Measurements from ENCODE around the gene DISP2. TPM values are rescaled to one million over a fixed set of nuclear protein-coding genes. Genes with fewer than 3 reads are reported as not detected.

The DISP2 gene
- total RNA-seq, 1 donor from 2014 or later: 0.26 TPM

DNA sequence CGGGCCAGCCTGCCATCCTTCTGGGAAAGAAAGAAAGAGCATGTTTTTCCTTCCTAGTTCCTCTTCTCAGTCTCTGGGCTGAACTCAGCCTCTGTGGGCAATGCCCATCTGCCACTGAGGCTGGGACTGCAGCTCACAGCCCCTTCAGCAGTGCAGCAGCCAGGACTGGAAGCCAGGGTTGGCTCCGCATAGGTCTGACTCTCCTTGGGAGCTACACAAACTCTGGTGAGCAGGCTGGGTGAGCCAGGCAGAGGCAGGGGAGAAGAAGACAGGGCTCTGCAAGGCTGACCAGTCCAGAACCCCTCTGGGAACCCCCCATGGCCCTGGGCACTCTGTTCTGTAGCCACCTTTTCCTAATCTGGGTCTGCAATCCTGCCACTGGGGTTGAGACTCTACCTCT, 3.6 kb downstream of the DISP2 start:
- DNase-seq (ENCODE audit: low spot score): no peak

DNA sequence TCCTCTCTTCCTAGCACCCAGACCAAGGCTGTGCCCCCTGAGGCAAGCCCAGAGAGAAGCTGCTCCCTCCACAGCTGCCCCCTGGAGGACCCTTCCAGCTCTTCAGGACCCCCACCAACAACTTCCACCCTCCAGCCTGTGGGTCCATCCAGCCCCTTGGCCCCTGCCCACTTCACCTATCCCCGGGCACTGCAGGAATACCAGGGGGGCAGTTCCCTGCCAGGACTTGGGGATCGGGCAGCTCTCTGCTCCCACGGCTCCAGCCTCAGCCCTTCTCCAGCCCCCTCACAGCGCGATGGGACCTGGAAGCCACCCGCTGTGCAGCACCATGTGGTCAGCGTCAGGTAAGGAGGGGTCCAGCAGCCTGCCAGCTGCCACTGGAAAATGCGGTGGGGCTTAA, 5.6 kb downstream of the DISP2 start:
- no peak for DNase-seq (ENCODE audit: low spot score)

GRCh38 chr15:40364251-40364650, 6.2 kb downstream of the DISP2 start:
- no peak for DNase-seq (ENCODE audit: low spot score)

- no peak for DNase-seq (ENCODE audit: low spot score)
Observed at GRCh38 chr15:40365016-40365415, 7.0 kb downstream of the DISP2 start.

DNA sequence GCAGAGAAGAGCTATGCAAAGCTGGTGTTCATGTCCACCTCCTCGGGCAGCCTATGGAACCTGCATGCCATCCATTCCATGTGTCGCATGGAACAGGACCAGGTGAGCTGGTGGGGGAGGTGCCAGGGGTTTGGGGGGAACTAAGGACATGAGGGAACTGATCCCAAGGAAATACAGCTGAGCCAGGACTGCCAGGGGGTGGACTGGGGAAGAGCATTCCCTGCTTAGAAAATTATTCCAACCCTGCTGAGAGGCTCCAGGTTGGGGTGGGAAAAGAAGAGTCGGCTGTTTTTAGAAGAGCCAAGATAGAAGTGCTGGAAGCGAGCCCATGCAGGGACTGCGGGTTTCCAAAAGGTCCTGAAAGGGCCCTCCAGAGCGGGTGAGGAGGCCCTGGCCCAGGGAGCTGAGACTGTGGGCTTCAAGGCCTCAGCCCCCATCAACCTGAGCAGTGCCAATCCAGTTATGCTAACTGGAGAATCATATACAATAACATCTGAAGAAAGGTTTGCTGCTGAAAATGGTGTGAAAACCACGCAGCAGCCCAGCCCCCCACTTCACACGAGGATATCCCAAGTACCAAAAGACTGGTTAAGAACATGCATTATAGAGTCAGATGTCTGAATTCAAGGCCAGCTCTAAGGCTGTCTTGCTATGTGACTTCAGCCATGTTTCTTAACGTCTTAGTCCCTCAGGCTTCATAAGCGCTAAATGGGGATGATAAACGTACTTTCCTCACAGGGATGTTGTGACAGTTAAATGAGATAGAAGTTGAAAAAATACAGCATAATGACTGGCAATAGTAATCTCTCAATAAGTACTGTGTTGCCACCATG, 7.8 kb downstream of the DISP2 start:
- no peak for DNase-seq (ENCODE audit: low spot score)

- DNase-seq (ENCODE audit: low spot score): no peak
Observed at GRCh38 chr15:40366457-40367370, 8.7 kb downstream of the DISP2 start.

DNA sequence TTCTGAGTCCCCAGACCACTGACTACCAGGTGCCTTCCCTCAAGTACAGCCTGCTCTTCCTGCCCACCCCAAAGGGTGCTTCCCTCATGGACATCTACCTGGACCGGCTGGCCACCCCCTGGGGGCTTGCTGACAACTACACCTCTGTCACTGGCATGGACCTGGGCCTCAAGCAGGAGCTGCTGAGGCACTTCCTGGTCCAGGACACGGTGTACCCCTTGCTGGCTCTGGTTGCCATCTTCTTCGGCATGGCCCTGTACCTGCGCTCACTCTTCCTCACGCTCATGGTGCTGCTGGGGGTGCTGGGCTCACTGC, 9.3 kb downstream of the DISP2 start:
- DNase-seq (ENCODE audit: low spot score): no peak

DNA sequence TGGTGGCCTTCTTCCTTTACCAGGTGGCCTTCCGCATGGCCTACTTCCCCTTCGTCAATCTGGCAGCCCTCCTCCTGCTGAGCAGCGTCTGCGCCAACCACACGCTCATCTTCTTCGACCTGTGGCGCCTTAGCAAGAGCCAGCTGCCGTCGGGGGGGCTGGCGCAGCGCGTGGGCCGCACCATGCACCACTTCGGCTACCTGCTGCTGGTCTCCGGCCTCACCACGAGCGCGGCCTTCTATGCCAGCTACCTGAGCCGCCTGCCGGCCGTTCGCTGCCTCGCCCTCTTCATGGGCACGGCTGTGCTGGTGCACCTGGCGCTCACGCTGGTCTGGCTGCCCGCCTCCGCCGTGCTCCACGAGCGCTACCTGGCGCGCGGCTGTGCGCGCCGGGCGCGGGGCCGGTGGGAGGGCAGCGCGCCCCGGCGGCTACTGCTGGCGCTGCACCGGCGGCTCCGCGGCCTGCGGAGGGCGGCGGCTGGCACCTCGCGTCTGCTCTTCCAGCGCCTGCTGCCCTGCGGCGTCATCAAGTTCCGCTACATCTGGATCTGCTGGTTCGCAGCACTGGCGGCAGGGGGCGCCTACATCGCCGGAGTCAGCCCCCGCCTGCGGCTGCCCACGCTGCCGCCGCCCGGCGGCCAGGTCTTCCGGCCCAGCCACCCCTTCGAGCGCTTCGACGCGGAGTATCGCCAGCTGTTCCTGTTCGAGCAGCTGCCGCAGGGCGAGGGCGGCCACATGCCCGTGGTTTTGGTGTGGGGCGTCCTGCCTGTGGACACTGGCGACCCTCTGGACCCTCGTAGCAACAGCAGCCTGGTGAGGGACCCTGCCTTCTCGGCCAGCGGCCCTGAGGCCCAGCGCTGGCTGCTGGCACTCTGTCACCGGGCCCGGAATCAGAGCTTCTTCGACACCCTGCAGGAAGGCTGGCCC, 9.9 kb downstream of the DISP2 start:
- peak; percentile 93 for DNase-seq (ENCODE audit: low spot score)

- no peak for DNase-seq (ENCODE audit: low spot score)
Observed at GRCh38 chr15:40368719-40369473, 10.9 kb downstream of the DISP2 start.

DNA sequence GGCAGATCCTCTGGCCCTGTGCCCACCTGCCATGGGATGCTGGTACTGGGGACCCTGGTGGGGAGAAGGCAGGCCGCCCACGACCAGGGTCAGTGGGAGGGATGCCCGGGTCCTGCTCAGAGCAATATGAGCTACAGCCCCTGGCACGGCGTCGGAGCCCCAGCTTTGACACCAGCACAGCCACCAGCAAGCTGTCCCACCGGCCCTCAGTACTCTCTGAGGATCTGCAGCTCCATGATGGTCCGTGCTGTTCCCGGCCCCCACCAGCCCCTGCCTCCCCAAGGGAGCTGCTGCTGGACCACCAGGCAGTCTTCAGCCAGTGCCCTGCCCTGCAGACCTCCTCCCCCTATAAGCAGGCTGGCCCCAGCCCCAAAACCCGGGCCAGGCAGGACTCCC, 11.5 kb downstream of the DISP2 start:
- no peak for DNase-seq (ENCODE audit: low spot score)

- no peak for DNase-seq (ENCODE audit: low spot score)
Observed at GRCh38 chr15:40369971-40370370, 12.0 kb downstream of the DISP2 start.

DNA sequence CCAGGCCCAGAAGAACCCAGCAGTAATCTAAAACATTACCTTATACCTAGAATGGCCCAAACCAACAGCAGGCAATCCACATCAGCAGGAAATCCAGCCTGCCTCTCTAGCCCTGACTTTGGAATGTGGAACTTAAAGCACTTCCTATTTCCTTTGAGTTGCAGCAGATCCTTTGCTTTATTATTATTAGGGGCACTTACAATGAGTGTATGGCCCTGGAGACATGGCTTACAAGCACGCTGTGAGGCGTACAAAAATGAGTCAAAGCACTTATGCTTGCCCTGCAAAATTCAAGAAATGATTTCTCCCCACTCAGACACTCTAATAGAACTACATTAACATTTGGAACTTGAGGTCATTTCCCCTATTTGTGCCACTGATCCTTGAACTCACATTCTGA, 15.0 kb downstream of the DISP2 start:
- DNase-seq (ENCODE audit: low spot score): no peak

DNA sequence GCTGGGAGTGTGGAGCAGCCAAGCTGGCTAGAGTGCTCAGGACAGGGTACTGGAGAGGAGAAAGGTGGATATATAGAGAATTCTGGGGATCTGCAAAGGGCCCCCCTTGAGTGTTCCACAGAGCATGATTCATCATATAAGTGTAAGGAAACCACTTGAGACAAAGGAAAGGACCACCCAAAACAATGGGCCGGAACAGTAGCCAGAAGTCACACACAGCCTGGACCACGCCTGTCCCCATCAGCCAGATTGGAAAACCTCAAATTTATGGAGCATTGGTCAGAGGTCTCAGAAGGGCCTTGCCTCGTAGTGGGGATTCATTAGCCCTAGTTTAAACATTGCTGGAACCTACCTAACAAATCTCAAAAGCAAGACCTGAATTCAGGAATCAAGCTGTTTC, 19.6 kb downstream of the DISP2 start:
- no peak for DNase-seq (ENCODE audit: low spot score)

GRCh38 chr15:40379374-40379773, 21.4 kb downstream of the DISP2 start:
- no peak for DNase-seq (ENCODE audit: low spot score)

DNA sequence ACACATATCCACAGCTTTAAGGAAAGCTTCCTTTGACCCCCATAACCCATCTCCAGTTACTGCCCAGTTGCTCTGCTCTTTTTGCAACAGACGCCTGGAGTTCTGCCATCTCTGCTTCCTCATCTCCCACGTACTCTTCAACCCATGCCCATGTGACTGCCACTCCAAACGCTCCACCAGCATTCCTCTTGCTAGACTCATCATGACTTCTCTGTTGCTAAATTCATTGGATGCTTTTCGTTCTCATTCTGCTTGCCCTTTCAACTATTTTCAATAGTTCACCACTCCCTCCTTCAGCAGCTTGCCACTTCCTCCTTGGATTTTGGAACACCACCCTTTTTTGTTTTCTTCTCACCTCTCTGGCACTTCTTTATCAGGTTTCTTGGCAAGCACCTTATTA, 21.8 kb downstream of the DISP2 start:
- DNase-seq (ENCODE audit: low spot score): no peak

GRCh38 chr15:40380636-40381035, 22.6 kb downstream of the DISP2 start:
- no peak for DNase-seq (ENCODE audit: low spot score)

- DNase-seq (ENCODE audit: low spot score): no peak
Observed at GRCh38 chr15:40381818-40382529, 24.0 kb downstream of the DISP2 start.

- peak; percentile 95 for DNase-seq (ENCODE audit: low spot score)
Observed at GRCh38 chr15:40382580-40383456, 24.8 kb downstream of the DISP2 start, which contains the start of gene KNSTRN. Gene KNSTRN (plus strand): TSS chr15:40382721. CDS start chr15:40382836, 115 bp downstream.

GRCh38 chr15:40386480-40386879, 28.5 kb downstream of the DISP2 start:
- DNase-seq (ENCODE audit: low spot score): no peak
